ENCODE data around the gene LSM3.
A peak's percentile ranks its signal among the peaks of the same experiment; 100 is the strongest.

The LSM3 gene

GRCh38 chr3:14178247-14179113, at the start of gene LSM3, which contains the start of gene XPC:
LSM3 (plus strand) TSS chr3:14178817; CDS start chr3:14178861, 44 bp downstream.
XPC (minus strand) TSS chr3:14178601; CDS start chr3:14178568, 33 bp downstream.
- peak; percentile 98 for DNase-seq (ENCODE audit: low read depth)

DNA sequence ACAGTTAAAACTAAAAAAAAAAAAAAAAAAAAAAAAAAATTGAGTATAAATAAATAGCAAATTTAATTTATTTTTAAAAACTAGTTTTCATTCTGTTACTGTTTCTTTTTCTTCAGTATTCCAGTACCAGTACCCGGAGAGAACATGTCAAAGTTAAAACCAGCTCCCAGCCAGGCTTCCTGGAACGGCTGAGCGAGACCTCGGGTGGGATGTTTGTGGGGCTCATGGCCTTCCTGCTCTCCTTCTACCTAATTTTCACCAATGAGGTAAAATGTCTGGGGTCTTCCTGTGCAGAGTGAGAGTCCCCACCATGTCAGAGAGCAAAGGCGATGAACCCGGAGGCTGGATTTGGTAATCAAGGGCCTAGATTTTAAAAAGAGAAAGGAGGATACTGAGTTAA, 49.3 kb upstream of the LSM3 start:
- DNase-seq (ENCODE audit: low read depth): no peak

- no peak for DNase-seq (ENCODE audit: low read depth)
Observed at GRCh38 chr3:14130230-14130629, 48.4 kb upstream of the LSM3 start.

DNA sequence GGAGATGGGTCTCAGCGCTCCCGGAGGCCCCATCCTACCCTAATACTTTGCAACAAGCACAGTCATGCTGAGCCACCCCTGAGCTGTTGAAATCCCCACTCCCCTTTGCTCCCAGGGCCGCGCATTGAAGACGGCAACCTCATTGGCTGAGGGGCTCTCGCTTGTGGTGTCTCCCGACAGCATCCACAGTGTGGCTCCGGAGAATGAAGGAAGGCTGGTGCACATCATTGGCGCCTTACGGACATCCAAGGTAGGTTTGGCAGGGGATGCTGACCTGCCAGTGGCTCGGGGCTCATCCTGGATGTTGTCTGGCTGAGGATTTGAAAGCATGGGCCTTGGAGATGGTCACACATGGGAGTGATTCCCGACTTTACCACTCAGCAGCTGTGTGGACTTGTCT, 47.9 kb upstream of the LSM3 start:
- DNase-seq (ENCODE audit: low read depth): no peak

GRCh38 chr3:14131134-14131533, 47.5 kb upstream of the LSM3 start:
- no peak for DNase-seq (ENCODE audit: low read depth)

- no peak for DNase-seq (ENCODE audit: low read depth)
Observed at GRCh38 chr3:14132120-14132519, 46.5 kb upstream of the LSM3 start.

GRCh38 chr3:14132689-14133088, 45.9 kb upstream of the LSM3 start:
- DNase-seq (ENCODE audit: low read depth): no peak

DNA sequence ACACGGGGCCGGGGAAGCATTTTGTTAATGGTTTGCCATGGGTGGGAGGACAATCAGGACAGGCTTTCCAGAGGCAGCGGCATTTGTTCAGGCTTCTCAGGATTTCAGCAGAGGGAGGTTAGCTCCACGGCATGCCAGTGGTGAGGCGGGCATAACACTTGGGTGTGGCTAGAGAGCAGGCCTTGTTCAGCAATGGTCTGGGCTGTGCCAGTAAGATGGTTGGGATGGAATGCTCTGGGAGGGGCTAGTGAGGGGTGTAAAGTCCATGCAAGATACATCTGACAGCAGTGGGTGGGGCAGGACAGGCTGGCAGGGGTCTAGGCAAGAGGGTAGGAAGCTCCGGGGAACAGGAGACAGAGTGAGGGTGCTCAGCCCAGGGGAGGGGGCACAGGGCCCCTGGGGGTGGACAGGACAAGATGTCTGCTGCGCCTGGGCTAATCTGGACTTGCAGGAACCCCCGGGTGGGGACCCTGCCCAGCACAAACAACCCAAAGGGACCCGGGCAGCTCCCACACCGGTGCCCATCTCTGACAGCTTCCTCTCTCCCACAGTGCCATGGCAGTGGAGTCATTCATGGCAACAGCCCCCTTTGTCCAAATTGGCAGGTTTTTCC, 45.3 kb upstream of the LSM3 start:
- DNase-seq (ENCODE audit: low read depth): no peak

- no peak for DNase-seq (ENCODE audit: low read depth)
Observed at GRCh38 chr3:14133876-14134275, 44.7 kb upstream of the LSM3 start.

GRCh38 chr3:14134291-14134690, 44.3 kb upstream of the LSM3 start:
- DNase-seq (ENCODE audit: low read depth): no peak

- no peak for DNase-seq (ENCODE audit: low read depth)
Observed at GRCh38 chr3:14135581-14135980, 43.0 kb upstream of the LSM3 start.

- DNase-seq (ENCODE audit: low read depth): no peak
Observed at GRCh38 chr3:14137004-14137403, 41.6 kb upstream of the LSM3 start.

DNA sequence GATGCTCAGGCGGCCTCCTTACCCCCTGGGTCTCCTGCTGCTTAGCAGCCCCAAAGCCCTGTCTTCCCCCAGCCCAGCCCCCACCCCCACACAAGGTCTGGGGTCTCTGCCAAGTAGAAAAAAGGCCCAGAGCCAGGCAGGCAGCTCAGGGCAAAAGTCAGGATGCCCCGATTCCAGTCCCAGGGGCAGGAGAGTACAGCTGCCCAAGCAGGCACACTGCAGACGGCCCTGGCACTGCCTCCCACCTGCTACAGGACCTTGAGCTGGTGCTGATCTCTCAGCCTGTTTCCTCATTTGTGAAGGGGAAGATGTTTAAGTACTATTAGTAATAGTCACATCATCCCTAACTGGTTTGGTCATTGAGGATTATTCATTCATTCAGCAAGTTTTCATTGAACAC, 41.2 kb upstream of the LSM3 start:
- DNase-seq (ENCODE audit: low read depth): no peak

DNA sequence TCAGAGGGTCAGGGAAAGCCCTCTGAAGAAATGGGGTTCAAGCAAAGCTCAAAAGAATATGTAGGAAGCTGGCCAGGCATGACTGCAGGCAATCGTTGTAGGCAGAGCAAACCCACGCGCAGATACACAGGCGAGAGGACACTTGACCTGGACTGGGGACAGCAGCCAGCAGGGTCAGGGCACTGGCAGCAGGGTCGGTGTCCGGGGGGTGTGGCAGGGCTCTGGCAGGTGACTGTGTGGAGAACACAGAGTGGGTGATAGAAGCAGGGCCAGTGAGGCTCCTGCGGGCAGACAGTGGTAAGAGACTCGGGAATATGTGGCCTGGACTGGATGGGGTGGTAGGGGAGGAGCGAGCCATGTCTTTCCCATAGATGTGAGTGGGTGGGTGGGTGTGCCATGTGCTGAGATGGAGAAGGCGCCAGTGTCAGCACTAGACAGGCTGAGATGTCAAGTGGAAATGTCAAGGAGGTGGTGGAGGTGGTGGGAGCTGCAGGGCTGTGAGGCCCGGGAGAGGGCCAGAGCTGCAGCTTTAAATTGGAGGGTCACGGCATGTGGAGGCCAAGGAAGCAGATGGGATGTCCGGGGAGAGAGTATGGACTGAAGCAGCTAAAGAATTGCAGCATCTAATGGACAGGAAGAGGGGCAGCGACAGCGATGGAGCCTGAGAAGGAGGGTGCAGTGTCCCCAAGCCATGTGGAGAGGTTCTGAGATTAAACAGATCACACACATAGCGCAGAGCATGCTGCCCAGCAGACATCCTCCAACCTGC, 40.3 kb upstream of the LSM3 start:
- no peak for DNase-seq (ENCODE audit: low read depth)

DNA sequence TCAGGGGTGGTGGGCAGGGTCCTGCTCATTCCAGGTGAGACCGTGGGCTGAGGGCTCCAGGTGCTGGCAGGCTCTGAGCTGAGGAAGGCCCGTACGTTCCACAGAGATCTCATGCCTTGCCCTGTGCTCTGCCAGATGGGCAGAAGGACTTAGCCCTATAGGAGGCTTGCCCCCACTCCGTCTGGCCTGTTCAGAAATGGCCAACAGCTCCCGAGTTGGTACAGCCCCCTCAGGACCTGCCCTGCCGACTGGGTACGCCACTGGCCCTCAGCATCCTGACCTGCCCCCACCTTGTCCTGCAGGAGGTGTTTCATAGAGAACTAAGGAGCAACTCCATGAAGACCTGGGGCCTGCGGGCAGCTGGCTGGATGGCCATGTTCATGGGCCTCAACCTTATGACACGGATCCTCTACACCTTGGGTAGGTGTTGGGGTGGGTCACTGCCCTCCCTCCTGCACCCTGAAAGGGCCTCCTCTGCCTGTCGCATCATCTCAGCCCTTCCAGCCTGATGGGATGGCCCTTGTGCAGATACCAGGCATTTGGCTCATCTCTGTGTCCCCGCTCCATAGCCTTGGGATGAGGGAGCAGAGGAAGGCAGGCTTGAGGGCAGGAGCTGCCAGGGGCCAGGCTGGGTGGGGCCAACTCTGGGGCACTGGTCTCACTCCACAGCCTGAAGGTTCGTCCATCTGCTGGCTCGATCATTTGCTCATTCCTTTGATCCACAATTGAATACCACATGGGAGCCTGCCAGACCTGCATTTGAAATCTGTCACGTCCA, 39.5 kb upstream of the LSM3 start:
- DNase-seq (ENCODE audit: low read depth): no peak

- no peak for DNase-seq (ENCODE audit: low read depth)
Observed at GRCh38 chr3:14139771-14140170, 38.8 kb upstream of the LSM3 start.

DNA sequence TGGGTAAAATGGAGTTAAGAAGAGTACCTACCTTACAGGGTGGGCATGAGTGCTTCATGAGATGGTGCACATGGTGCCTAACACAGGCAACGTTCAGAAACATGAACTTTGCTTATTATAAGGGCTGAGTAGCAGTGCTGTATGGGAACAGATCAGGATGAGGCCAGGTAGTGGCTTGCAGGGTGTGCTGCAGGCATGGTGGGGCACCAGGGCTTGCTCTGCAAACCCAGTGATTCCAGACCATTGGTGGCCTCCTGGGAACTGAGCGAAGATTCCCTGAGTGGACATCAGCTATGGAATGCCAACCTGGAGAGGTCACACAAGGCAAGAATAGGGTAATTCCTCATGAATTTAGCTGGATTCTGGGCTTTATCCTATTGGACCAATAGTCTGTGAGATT, 37.9 kb upstream of the LSM3 start:
- no peak for DNase-seq (ENCODE audit: low read depth)

GRCh38 chr3:14141144-14141543, 37.5 kb upstream of the LSM3 start:
- no peak for DNase-seq (ENCODE audit: low read depth)

GRCh38 chr3:14141602-14142341, 36.8 kb upstream of the LSM3 start:
- no peak for DNase-seq (ENCODE audit: low read depth)

GRCh38 chr3:14142567-14143270, 35.9 kb upstream of the LSM3 start:
- no peak for DNase-seq (ENCODE audit: low read depth)
